Erythroblast (primary cell): ENCODE measurements around the gene ABCC12.

ENCODE experiments used
- GATA1 ChIP-seq: IDR thresholded peaks from 2 replicates; pipeline ENCODE4 v1.6.1; 2011; ENCODE audit warnings: low read depth, mild to moderate bottlenecking, control low read depth, low read length, moderate library complexity
- POLR2A ChIP-seq: IDR thresholded peaks from 2 replicates; pipeline ENCODE4 v1.6.1; 2011; ENCODE audit warnings: mild to moderate bottlenecking, low read length

- no peak for TF ChIP-seq POLR2A
- no peak for TF ChIP-seq GATA1
Measured at GRCh38 chr16:48146710-48147109, 9.1 kb downstream of the ABCC12 start.
